HEK293 (cell line): ENCODE results near the gene TBC1D4.

Source experiments
- CTCF ChIA-PET: fragments of 350-600 bp; formaldehyde crosslinking; extraction: SDS; loops from one replicate; lab custom pipeline; 2021; ENCODE audit warnings: antibody characterized with exemption; lab: Yijun Ruan, JAX
- POLR2A ChIA-PET: fragments of 300-600 bp; formaldehyde crosslinking; extraction: SDS; loops from one replicate; lab custom pipeline; 2020; ENCODE audit warnings: antibody characterized with exemption, inconsistent platforms; lab: Yijun Ruan, JAX
- H3K27ac ChIP-seq: fragments of 200-500 bp; sonication (Bioruptor generic); 2 replicates; pipeline ENCODE4 v1.5.1; 2014; ENCODE audit warnings: low read depth, low read length, control low read depth, inconsistent platforms; ENCODE audit errors: extremely low read depth
- H3K36me3 ChIP-seq, 2 experiments: fragments of 200-500 bp in 1 of 2; sonication (Bioruptor generic) in 1 of 2; 1 replicate in 1 of 2; 2 replicates in 1 of 2; pipeline ENCODE4 v1.5.1; 2014 to 2017; ENCODE audit warnings: inconsistent platforms in 2 of 2, low read length in 2 of 2; ENCODE audit not compliant: control insufficient read depth in 2 of 2, insufficient read depth in 1 of 2
- H3K4me1 ChIP-seq: fragments of 200-500 bp; sonication (Bioruptor generic); 2 replicates; pipeline ENCODE4 v1.5.1; 2014; ENCODE audit warnings: mild to moderate bottlenecking, low read length, inconsistent platforms; ENCODE audit not compliant: control insufficient read depth, insufficient read depth
- H3K4me3 ChIP-seq: 2 replicates; pipeline ENCODE4 v1.5.1; 2011; ENCODE audit warnings: low read depth, mild to moderate bottlenecking, control low read depth, low read length, moderate library complexity
- H3K9me3 ChIP-seq: fragments of 200-500 bp; sonication (Bioruptor generic); 2 replicates; pipeline ENCODE4 v1.5.1; 2014; ENCODE audit warnings: low read depth, low read length, inconsistent platforms; ENCODE audit not compliant: control insufficient read depth, insufficient read depth
- IKZF3 ChIP-seq: fragments of 450-650 bp; IDR thresholded peaks from 2 replicates; pipeline ENCODE4 v1.5.0; 2018; ENCODE audit warnings: missing biosample characterization, mild to moderate bottlenecking, missing genetic modification characterization, moderate library complexity
- KLF7 ChIP-seq: fragments of 450-650 bp; formaldehyde crosslinking; IDR thresholded peaks from 2 replicates; pipeline ENCODE4 v1.5.1; 2016; ENCODE audit warnings: missing biosample characterization, missing genetic modification characterization, borderline replicate concordance
- KLF9 ChIP-seq: fragments of 450-650 bp; formaldehyde crosslinking; IDR thresholded peaks from 2 replicates; pipeline ENCODE4 v1.5.1; 2016; ENCODE audit warnings: missing biosample characterization, missing genetic modification characterization, low read depth
- SCRT1 ChIP-seq: fragments of 450-650 bp; formaldehyde crosslinking; IDR thresholded peaks from 2 replicates; pipeline ENCODE4 v1.5.1; 2016; ENCODE audit warnings: missing biosample characterization, missing genetic modification characterization, borderline replicate concordance
- SP7 ChIP-seq: fragments of 450-650 bp; formaldehyde crosslinking; IDR thresholded peaks from 2 replicates; pipeline ENCODE4 v1.5.1; 2016; ENCODE audit warnings: missing biosample characterization, missing genetic modification characterization
- ZBTB1 ChIP-seq: fragments of 450-650 bp; formaldehyde crosslinking; IDR thresholded peaks from 2 replicates; pipeline ENCODE4 v1.5.1; 2016; ENCODE audit warnings: missing biosample characterization, missing genetic modification characterization
- ZEB2 ChIP-seq: fragments of 450-650 bp; formaldehyde crosslinking; IDR thresholded peaks from 2 replicates; pipeline ENCODE4 v1.5.1; 2016; ENCODE audit warnings: missing biosample characterization, missing genetic modification characterization
- ZFP3 ChIP-seq: fragments of 450-650 bp; formaldehyde crosslinking; IDR thresholded peaks from 2 replicates; pipeline ENCODE4 v1.5.1; 2016; ENCODE audit warnings: low read depth, missing biosample characterization, missing genetic modification characterization
- ZNF112 ChIP-seq: fragments of 450-650 bp; formaldehyde crosslinking; IDR thresholded peaks from 2 replicates; pipeline ENCODE4 v1.5.0; 2017; ENCODE audit warnings: missing biosample characterization, missing genetic modification characterization
- ZNF223 ChIP-seq: fragments of 450-650 bp; formaldehyde crosslinking; IDR thresholded peaks from 2 replicates; pipeline ENCODE4 v1.5.1; 2016; ENCODE audit warnings: missing biosample characterization, missing genetic modification characterization
- ZNF274 ChIP-seq, 2 experiments: fragments of 200-500 bp in 1 of 2; fragments of 450-650 bp in 1 of 2; sonication (Bioruptor generic) in 1 of 2; formaldehyde crosslinking in 1 of 2; IDR thresholded peaks; 2 replicates each; pipeline versions ENCODE4 v1.5.1 to v1.6.1; 2014 to 2016; ENCODE audit warnings: borderline replicate concordance in 1 of 2, inconsistent platforms in 1 of 2, low read length in 1 of 2, missing biosample characterization in 1 of 2, missing genetic modification characterization in 1 of 2
- ZNF391 ChIP-seq: fragments of 450-650 bp; formaldehyde crosslinking; IDR thresholded peaks from 2 replicates; pipeline ENCODE4 v1.5.1; 2016; ENCODE audit warnings: low read depth, missing biosample characterization, missing genetic modification characterization, borderline replicate concordance
- ZNF416 ChIP-seq: fragments of 450-650 bp; formaldehyde crosslinking; IDR thresholded peaks from 2 replicates; pipeline ENCODE4 v1.5.1; 2016; ENCODE audit warnings: missing biosample characterization, missing genetic modification characterization
- ZNF521 ChIP-seq: fragments of 450-650 bp; formaldehyde crosslinking; IDR thresholded peaks from 2 replicates; pipeline ENCODE4 v1.5.1; 2017; ENCODE audit warnings: missing biosample characterization, mild to moderate bottlenecking, missing genetic modification characterization
- ZNF624 ChIP-seq: fragments of 450-650 bp; formaldehyde crosslinking; IDR thresholded peaks from 2 replicates; pipeline ENCODE4 v1.5.1; 2017; ENCODE audit warnings: missing biosample characterization, missing genetic modification characterization
- ZNF626 ChIP-seq: fragments of 450-650 bp; sonication (Bioruptor Pico); formaldehyde crosslinking; IDR thresholded peaks from 2 replicates; pipeline ENCODE4 v1.5.1; 2018; ENCODE audit warnings: missing biosample characterization, missing genetic modification characterization, inconsistent platforms
- ZNF747 ChIP-seq: fragments of 450-650 bp; formaldehyde crosslinking; IDR thresholded peaks from 2 replicates; pipeline ENCODE4 v1.5.1; 2016; ENCODE audit warnings: missing biosample characterization, missing genetic modification characterization
- ZNF776 ChIP-seq: fragments of 450-650 bp; formaldehyde crosslinking; IDR thresholded peaks from 2 replicates; pipeline ENCODE4 v1.5.0; 2017; ENCODE audit warnings: missing biosample characterization, missing genetic modification characterization, borderline replicate concordance
- TF ChIP-seq, protein P1 (sequence below): fragments of 450-650 bp; formaldehyde crosslinking; IDR thresholded peaks from 2 replicates; pipeline ENCODE4 v1.5.1; 2016; ENCODE audit warnings: missing biosample characterization, missing genetic modification characterization, borderline replicate concordance
- TF ChIP-seq, protein P2 (sequence below): fragments of 450-650 bp; formaldehyde crosslinking; IDR thresholded peaks from 2 replicates; pipeline ENCODE4 v1.5.1; 2016; ENCODE audit warnings: missing biosample characterization, missing genetic modification characterization
- TF ChIP-seq, protein P3 (sequence below): fragments of 450-650 bp; formaldehyde crosslinking; IDR thresholded peaks from 2 replicates; pipeline ENCODE4 v1.5.1; 2017; ENCODE audit warnings: missing biosample characterization, missing genetic modification characterization

The TBC1D4 gene

DNA sequence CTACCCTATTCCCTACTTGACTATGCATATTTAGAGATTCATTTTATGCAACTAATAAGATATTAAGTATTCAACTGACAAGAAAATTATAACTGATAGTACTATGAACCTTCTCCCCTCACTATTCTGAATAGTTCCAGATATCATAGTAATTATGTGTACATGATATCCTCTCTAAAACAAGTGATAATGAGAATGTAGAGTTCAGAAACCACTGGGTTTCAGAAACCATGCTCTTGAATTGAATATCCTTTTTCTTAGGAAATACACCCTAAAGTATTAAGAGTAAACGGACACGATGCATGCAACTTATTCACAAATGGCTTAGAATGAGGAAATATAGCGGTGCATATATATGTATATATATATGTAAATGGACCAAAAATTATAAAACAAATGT is 160.9 kb downstream of the TBC1D4 start (continued):
- TF ChIP-seq, protein P1, sequence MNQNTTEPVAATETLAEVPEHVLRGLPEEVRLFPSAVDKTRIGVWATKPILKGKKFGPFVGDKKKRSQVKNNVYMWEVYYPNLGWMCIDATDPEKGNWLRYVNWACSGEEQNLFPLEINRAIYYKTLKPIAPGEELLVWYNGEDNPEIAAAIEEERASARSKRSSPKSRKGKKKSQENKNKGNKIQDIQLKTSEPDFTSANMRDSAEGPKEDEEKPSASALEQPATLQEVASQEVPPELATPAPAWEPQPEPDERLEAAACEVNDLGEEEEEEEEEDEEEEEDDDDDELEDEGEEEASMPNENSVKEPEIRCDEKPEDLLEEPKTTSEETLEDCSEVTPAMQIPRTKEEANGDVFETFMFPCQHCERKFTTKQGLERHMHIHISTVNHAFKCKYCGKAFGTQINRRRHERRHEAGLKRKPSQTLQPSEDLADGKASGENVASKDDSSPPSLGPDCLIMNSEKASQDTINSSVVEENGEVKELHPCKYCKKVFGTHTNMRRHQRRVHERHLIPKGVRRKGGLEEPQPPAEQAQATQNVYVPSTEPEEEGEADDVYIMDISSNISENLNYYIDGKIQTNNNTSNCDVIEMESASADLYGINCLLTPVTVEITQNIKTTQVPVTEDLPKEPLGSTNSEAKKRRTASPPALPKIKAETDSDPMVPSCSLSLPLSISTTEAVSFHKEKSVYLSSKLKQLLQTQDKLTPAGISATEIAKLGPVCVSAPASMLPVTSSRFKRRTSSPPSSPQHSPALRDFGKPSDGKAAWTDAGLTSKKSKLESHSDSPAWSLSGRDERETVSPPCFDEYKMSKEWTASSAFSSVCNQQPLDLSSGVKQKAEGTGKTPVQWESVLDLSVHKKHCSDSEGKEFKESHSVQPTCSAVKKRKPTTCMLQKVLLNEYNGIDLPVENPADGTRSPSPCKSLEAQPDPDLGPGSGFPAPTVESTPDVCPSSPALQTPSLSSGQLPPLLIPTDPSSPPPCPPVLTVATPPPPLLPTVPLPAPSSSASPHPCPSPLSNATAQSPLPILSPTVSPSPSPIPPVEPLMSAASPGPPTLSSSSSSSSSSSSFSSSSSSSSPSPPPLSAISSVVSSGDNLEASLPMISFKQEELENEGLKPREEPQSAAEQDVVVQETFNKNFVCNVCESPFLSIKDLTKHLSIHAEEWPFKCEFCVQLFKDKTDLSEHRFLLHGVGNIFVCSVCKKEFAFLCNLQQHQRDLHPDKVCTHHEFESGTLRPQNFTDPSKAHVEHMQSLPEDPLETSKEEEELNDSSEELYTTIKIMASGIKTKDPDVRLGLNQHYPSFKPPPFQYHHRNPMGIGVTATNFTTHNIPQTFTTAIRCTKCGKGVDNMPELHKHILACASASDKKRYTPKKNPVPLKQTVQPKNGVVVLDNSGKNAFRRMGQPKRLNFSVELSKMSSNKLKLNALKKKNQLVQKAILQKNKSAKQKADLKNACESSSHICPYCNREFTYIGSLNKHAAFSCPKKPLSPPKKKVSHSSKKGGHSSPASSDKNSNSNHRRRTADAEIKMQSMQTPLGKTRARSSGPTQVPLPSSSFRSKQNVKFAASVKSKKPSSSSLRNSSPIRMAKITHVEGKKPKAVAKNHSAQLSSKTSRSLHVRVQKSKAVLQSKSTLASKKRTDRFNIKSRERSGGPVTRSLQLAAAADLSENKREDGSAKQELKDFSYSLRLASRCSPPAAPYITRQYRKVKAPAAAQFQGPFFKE, result no peak
- TF ChIP-seq ZNF747 (tag by site-specific recombination) (no peak), ZNF223 (tag by site-specific recombination) (no peak)
- TF ChIP-seq, protein P2, sequence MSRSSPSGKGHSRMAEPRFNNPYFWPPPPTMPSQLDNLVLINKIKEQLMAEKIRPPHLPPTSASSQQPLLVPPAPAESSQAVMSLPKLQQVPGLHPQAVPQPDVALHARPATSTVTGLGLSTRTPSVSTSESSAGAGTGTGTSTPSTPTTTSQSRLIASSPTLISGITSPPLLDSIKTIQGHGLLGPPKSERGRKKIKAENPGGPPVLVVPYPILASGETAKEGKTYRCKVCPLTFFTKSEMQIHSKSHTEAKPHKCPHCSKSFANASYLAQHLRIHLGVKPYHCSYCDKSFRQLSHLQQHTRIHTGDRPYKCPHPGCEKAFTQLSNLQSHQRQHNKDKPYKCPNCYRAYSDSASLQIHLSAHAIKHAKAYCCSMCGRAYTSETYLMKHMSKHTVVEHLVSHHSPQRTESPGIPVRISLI, result no peak

DNA sequence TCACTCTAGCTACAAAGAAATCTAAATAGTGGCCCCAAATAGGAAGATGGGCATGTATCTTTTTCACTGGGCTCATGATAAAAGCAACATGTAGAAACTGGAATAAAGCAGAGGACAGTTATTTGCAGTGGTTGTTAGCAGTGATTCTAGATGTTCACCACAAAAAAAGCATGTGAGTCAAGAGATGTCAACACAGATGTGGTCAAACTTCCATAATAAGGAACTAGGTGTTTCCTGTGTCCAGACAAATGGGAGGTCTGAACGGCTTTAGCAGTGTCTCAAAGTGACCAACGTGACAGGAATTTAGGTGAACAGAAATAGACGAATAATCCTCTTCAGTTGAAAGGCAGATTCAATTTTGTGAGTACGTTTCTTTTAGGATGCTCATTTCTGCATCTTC is 162.7 kb downstream of the TBC1D4 start:
- TF ChIP-seq ZNF624 (tag by site-specific recombination) (no peak), KLF7 (tag by site-specific recombination) (no peak)
- Histone ChIP-seq H3K27ac (no peak overlapping the region), H3K36me3 (peaks cover 0 to 3% of the 10 kb centered on the region in 2 experiments; a peak in 1 of 3 replicates), H3K9me3 (no peaks in the 10 kb centered on the region), H3K4me1 (no peaks in the 10 kb centered on the region), H3K4me3 (no peak overlapping the region)
- ChIA-PET POLR2A (no interaction called here), CTCF (interaction anchor here (0.7 to 0.9 kb wide), 2 partner anchors 13 to 1564 kb away, joined by 3 to 4 read pairs; no protein-coding TSS in a partner anchor)

DNA sequence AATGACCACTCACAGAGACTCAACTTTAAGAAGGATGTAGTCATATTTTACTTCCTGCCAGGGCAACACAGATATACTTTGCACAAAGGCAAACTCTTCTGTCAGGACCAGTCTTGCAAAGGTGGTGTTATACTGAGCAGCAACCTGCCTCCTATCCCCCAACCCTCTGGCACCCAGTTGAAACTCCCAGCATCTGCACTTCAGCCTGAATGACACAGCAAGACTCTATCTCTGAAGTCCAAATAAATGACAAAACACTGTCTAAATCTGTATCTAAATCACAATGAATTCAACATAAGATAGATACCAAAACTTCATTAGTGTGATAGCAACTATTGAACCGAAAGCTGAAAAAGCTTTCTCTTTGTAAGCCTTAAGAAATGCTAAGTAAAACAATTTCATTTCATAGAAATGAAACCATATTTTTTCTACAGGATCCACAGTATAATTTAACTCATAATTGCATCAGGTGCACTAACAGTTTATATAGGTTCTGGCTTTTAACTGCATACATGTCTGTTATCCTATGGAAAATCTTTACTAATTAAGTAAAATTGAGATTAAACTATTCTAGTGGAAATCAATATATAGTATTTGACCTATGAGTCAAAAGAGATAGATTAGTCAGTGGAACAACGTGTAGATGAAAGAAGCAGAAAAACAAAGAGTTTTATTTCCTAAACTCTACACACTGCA is 163.7 kb downstream of the TBC1D4 start:
- CTCF ChIA-PET, result interaction anchor here (0.5 to 0.9 kb wide), 2 partner anchors 14 to 120 kb away, joined by 3 read pairs; no protein-coding TSS in a partner anchor
- POLR2A ChIA-PET, result no interaction called here
- TF ChIP-seq ZNF776 (tag by site-specific recombination) (no peak), ZEB2 (tag by site-specific recombination) (no peak), ZNF416 (tag by site-specific recombination) (no peak), ZFP3 (tag by site-specific recombination) (no peak), SP7 (no peak)

DNA sequence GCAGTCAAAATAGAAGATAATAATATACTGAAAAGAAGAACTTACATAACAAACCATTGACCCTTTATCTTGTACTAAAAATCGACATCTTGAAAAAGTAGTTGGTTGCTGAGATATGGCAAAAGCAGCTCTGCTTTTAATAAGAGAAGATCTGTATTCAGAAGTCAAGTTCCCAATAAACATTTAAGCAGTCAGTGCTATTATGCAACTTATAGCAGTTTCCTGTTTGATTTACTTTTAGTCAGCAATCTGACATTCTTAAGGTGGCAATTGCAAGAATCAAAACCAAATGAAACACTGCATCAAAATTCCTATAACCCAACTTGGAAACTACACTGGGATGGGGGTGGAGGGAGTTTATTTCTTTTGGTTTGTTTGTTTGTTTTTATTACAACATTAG is 165.5 kb downstream of the TBC1D4 start:
- POLR2A ChIA-PET, result no interaction called here
- Histone ChIP-seq H3K4me1 (no peaks in the 10 kb centered on the region), H3K27ac (no peak overlapping the region), H3K4me3 (no peak overlapping the region), H3K9me3 (no peaks in the 10 kb centered on the region), H3K36me3 (peaks cover 0 to 7% of the 10 kb centered on the region in 2 experiments; a peak in 1 of 3 replicates)
- CTCF ChIA-PET, result no interaction called here
- TF ChIP-seq ZBTB1 (tag by site-specific recombination) (no peak), ZNF391 (no peak), SCRT1 (no peak), ZNF521 (tag by site-specific recombination) (no peak), ZNF274 (IDR thresholded peaks at IDR 0.05; ENCODE audit: low read length) (no peak), ZNF274 (tag by site-specific recombination; IDR thresholded peaks at IDR 0.05; ENCODE audit: borderline replicate concordance) (no peak), IKZF3 (tag by site-specific recombination) (no peak), ZNF626 (no peak), ZNF112 (no peak), KLF9 (tag by site-specific recombination) (no peak)
- TF ChIP-seq, protein P3, sequence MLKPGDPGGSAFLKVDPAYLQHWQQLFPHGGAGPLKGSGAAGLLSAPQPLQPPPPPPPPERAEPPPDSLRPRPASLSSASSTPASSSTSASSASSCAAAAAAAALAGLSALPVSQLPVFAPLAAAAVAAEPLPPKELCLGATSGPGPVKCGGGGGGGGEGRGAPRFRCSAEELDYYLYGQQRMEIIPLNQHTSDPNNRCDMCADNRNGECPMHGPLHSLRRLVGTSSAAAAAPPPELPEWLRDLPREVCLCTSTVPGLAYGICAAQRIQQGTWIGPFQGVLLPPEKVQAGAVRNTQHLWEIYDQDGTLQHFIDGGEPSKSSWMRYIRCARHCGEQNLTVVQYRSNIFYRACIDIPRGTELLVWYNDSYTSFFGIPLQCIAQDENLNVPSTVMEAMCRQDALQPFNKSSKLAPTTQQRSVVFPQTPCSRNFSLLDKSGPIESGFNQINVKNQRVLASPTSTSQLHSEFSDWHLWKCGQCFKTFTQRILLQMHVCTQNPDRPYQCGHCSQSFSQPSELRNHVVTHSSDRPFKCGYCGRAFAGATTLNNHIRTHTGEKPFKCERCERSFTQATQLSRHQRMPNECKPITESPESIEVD (tag by site-specific recombination), result no peak

More for the DNA sequence above, 163.7 kb downstream of the TBC1D4 start:
- peaks cover 0 to 3% of the 10 kb centered on the region in 2 experiments; a peak in 1 of 3 replicates for H3K36me3 ChIP-seq
- H3K9me3 ChIP-seq, result no peaks in the 10 kb centered on the region
- no peaks in the 10 kb centered on the region for H3K4me1 ChIP-seq
- no peak overlapping the region for H3K27ac ChIP-seq
- H3K4me3 ChIP-seq, result no peak overlapping the region
